Pancreas (tissue), 10 donors: ENCODE measurements around the gene PRLHR. TPM values are rescaled to one million over a fixed set of nuclear protein-coding genes. Genes with fewer than 3 reads are reported as not detected.

Experiments used
- ATAC-seq, 4 donors: fragments of 200-7000 bp; cut with Tn5 transposase; one replicate each; pipeline versions ENCODE4 v1.8.0 to v1.9.1; 2020; ENCODE audit warnings: mild to moderate bottlenecking in 4 of 4, moderate library complexity in 4 of 4
- DNase-seq, 6 donors: peaks; one replicate each; pipeline ENCODE4 v3.0.0-alpha.2; 2020
- FAIRE-seq: peaks from 2 replicates; lab custom pipeline; 2012; peaks lifted over from hg19 to GRCh38; lab: Jason Lieb, UNC
- H3K27ac ChIP-seq, 4 donors: fragments of 200-600 bp; sonication (generic); 1 replicate in 3 of 4; 2 replicates in 1 of 4; pipeline versions ENCODE4 v1.5.0 to v1.8.0; 2020
- H3K27me3 ChIP-seq, 4 donors: fragments of 200-600 bp; one replicate each; pipeline ENCODE4 v1.8.0; 2021
- H3K36me3 ChIP-seq, 3 donors: fragments of 200-600 bp; sonication (generic) in 1 of 3; one replicate each; pipeline versions ENCODE4 v1.5.0 to v1.8.0; 2020 to 2021
- H3K4me1 ChIP-seq, 3 donors: fragments of 200-600 bp; one replicate each; pipeline ENCODE4 v1.8.0; 2021
- H3K4me3 ChIP-seq, 4 donors: fragments of 200-600 bp; sonication (generic) in 2 of 4; one replicate each; pipeline versions ENCODE4 v1.5.0 to v1.8.0; 2020 to 2021
- H3K9me3 ChIP-seq, 4 donors: fragments of 200-600 bp; one replicate each; pipeline ENCODE4 v1.8.0; 2021
- CTCF ChIP-seq, 4 donors: fragments of 200-600 bp; sonication (generic) in 3 of 4; IDR thresholded peaks; one replicate each; pipeline versions ENCODE4 v1.5.0 to v1.8.0; 2021; ENCODE audit warnings: antibody characterized with exemption in 4 of 4
- WGBS, 2 donors: extraction: QIAGEN DNeasy Blood & Tissue Kit; methylation state at CpG; one replicate each; pipeline ENCODE4 v1.1.7; 2013; 5-methylcytosine and 5-hydroxymethylcytosine counted together
- intact Hi-C, 3 donors: fragments of 100-400 bp; cut with DNase I; formaldehyde crosslinking; loops; one replicate each; pipeline versions ENCODE4 v1.11.1 to v1.14.2; 2022
- polyA plus RNA-seq, 2 donors: library from polyadenylated mRNA; stranded (reverse); fragments of 200-250 nt; gene quantifications; one replicate each; pipeline ENCODE4 v1.2.3, GENCODE V29; 2013
- total RNA-seq, 6 donors: library from RNA; stranded (reverse); fragmentation: NEBNext Ultra II Directional in 4 of 6; extraction: Animal tissue kit (Norgen Biotek cat#: 25700) in 4 of 6; gene quantifications; one replicate each; pipeline versions ENCODE4 v1.2.1 to v1.2.4, GENCODE V29; 2021 to 2023
- donor health status: healthy with polysubstance abuse.
- donor health status: DM: no; HTN: no; CAD: no; lungs with moderate emphysema.
- donor health status: DM: no; HTN: no; CAD: no.
- donor health status: control.
- donor health status: control.
- donor health status: Bipolar disorder and iron deficiency.
- donor health status: DM: yes; HTN: yes; CAD: no.
- donor health status: DM: no; HTN: no; CAD: no.
- donor health status: DM: no; HTN: no; CAD: no.
- donor health status: DM: yes; HTN: yes; CAD: no.

The PRLHR gene
- total and polyA plus RNA-seq, 8 donors, result 0.04 to 0.80 (median 0.32) TPM; not detected in 2

GRCh38 chr10:118592675-118593330, 2.6 kb downstream of the PRLHR start:
- H3K27me3 ChIP-seq, result peaks cover 0 to 13% (median 5%) of the 10 kb centered on the region in 4 donors
- 12 to 14% methylated on average over 2 of the region's 2 CpGs for WGBS, 2 donors
- H3K27ac ChIP-seq, result peak overlapping the region in 1 of 4 donors; percentile 18
- H3K4me3 ChIP-seq, result no peak overlapping the region
- no peaks in the 10 kb centered on the region for H3K36me3 ChIP-seq
- H3K9me3 ChIP-seq, result no peaks in the 10 kb centered on the region
- TF ChIP-seq CTCF (IDR thresholded peaks at IDR 0.05), result no peak
- FAIRE-seq, result no peak
- intact Hi-C loops, result no loop called here
- DNase-seq, result peak in 3 of 6 donors; percentile 40 to 70 (median 62)
- peak; percentile 67 to 78 (median 74) for ATAC-seq
- H3K4me1 ChIP-seq, result peaks cover 15 to 38% (median 26%) of the 10 kb centered on the region in 3 donors

GRCh38 chr10:118590334-118590733, 5.1 kb downstream of the PRLHR start:
- TF ChIP-seq CTCF (IDR thresholded peaks at IDR 0.05), result no peak
- no peak for FAIRE-seq
- peaks cover 15 to 35% (median 26%) of the 10 kb centered on the region in 3 donors for H3K4me1 ChIP-seq
- ATAC-seq, result peak; percentile 59 to 71 (median 71)
- DNase-seq, result peak; percentile 77 to 94 (median 90)
- 11 to 17% methylated on average over 2 of the region's 2 CpGs for WGBS, 2 donors
- intact Hi-C loops, result no loop called here
- H3K4me3 ChIP-seq, result no peak overlapping the region
- no peak overlapping the region for H3K27ac ChIP-seq
- H3K27me3 ChIP-seq, result peaks cover 0 to 9% (median 4%) of the 10 kb centered on the region in 4 donors
- H3K36me3 ChIP-seq, result no peaks in the 10 kb centered on the region
- no peaks in the 10 kb centered on the region for H3K9me3 ChIP-seq

GRCh38 chr10:118587881-118588651, 7.4 kb downstream of the PRLHR start:
- Histone ChIP-seq H3K36me3 (no peaks in the 10 kb centered on the region), H3K9me3 (no peaks in the 10 kb centered on the region), H3K27me3 (no peaks in the 10 kb centered on the region), H3K27ac (no peak overlapping the region), H3K4me3 (no peak overlapping the region), H3K4me1 (peaks cover 15 to 31% (median 20%) of the 10 kb centered on the region in 3 donors)
- DNase-seq, result no peak
- no peak for FAIRE-seq
- no peak for TF ChIP-seq CTCF (IDR thresholded peaks at IDR 0.05)
- ATAC-seq, result no peak
- intact Hi-C loops, result no loop called here
- WGBS, 2 donors, result 86 to 87% methylated on average over 16 of the region's 16 CpGs

- peaks cover 12 to 24% (median 20%) of the 10 kb centered on the region in 3 donors for H3K4me1 ChIP-seq
- intact Hi-C loops, result no loop called here
Observed at GRCh38 chr10:118586911-118587310, 8.5 kb downstream of the PRLHR start.

More at GRCh38 chr10:118586911-118587310, 8.5 kb downstream of the PRLHR start:
- no peak overlapping the region for H3K4me3 ChIP-seq
- no peak overlapping the region for H3K27ac ChIP-seq
- H3K36me3 ChIP-seq, result no peaks in the 10 kb centered on the region
- no peak for ATAC-seq
- TF ChIP-seq CTCF (IDR thresholded peaks at IDR 0.05), result no peak
- no peak for FAIRE-seq
- no peaks in the 10 kb centered on the region for H3K27me3 ChIP-seq
- no peaks in the 10 kb centered on the region for H3K9me3 ChIP-seq
- no peak for DNase-seq
